ENCODE data around the gene PPP3CA. TPM values are rescaled to one million over a fixed set of nuclear protein-coding genes. Genes with fewer than 3 reads are reported as not detected.

Gene PPP3CA
- total RNA-seq, 1 experiment from 2014 or later, result 33.8 TPM

GRCh38 chr4:101217353-101218031 is 129.8 kb downstream of the PPP3CA start:
- peaks cover 8% of the 10 kb centered on the region for H3K4me1 Mint-ChIP-seq (ENCODE audit: low read depth, unreplicated experiment)
- H3K4me3 ChIP-seq (ENCODE audit: low read depth, low read length), result no peak overlapping the region
- no peaks in the 10 kb centered on the region for H3K9me3 ChIP-seq
- ChIA-PET POLR2A (no interaction called here), CTCF (no interaction called here)
- BruUV-seq (replicated peaks), result no TSS peak
- no peaks in the 10 kb centered on the region for H3K36me3 ChIP-seq (ENCODE audit: control insufficient read depth, insufficient read depth, low read length)
- TF ChIP-seq CTCF (IDR thresholded peaks at IDR 0.05; ENCODE audit: insufficient read depth in 1 of 2, low read depth in 1 of 2, low read length in 1 of 2, severe bottlenecking in 1 of 2, unreplicated experiment in 1 of 2), result no peak
- H3K4me1 ChIP-seq, result no peaks in the 10 kb centered on the region
- DNase-seq, result no peak
- H3K27me3 Mint-ChIP-seq (ENCODE audit: insufficient read depth, unreplicated experiment), result no peaks in the 10 kb centered on the region
- H3K36me3 Mint-ChIP-seq (ENCODE audit: insufficient read depth, unreplicated experiment), result no peaks in the 10 kb centered on the region
- no peak overlapping the region for H3K4me3 Mint-ChIP-seq (ENCODE audit: unreplicated experiment)
- H3K9me3 Mint-ChIP-seq (ENCODE audit: unreplicated experiment), result no peaks in the 10 kb centered on the region
- H3K27ac Mint-ChIP-seq (ENCODE audit: unreplicated experiment), result no peak overlapping the region
- intact Hi-C loops (cut with micrococcal nuclease; ENCODE audit: unreplicated experiment), result no loop called here
- no peaks in the 10 kb centered on the region for H3K27me3 ChIP-seq (replicated peaks; ENCODE audit: control insufficient read depth, insufficient read depth, low read length)

- no peak overlapping the region for H3K27ac Mint-ChIP-seq (ENCODE audit: unreplicated experiment)
- intact Hi-C loops (cut with micrococcal nuclease; ENCODE audit: unreplicated experiment), result no loop called here
- no peaks in the 10 kb centered on the region for H3K9me3 Mint-ChIP-seq (ENCODE audit: unreplicated experiment)
- TF ChIP-seq CTCF (IDR thresholded peaks at IDR 0.05; ENCODE audit: insufficient read depth in 1 of 2, low read depth in 1 of 2, low read length in 1 of 2, severe bottlenecking in 1 of 2, unreplicated experiment in 1 of 2), result no peak
- Histone ChIP-seq H3K4me1 (peaks cover 3% of the 10 kb centered on the region; the same call in 1 of the 2 replicates), H3K9me3 (no peaks in the 10 kb centered on the region), H3K27me3 (replicated peaks; ENCODE audit: control insufficient read depth, insufficient read depth, low read length) (no peaks in the 10 kb centered on the region), H3K4me3 (ENCODE audit: low read depth, low read length) (no peak overlapping the region), H3K36me3 (ENCODE audit: control insufficient read depth, insufficient read depth, low read length) (no peaks in the 10 kb centered on the region)
- no TSS peak for BruUV-seq (replicated peaks)
- DNase-seq, result no peak
- POLR2A ChIA-PET, result no interaction called here
- H3K27me3 Mint-ChIP-seq (ENCODE audit: insufficient read depth, unreplicated experiment), result no peaks in the 10 kb centered on the region
- CTCF ChIA-PET, result no interaction called here
- H3K4me3 Mint-ChIP-seq (ENCODE audit: unreplicated experiment), result no peak overlapping the region
- H3K36me3 Mint-ChIP-seq (ENCODE audit: insufficient read depth, unreplicated experiment), result no peaks in the 10 kb centered on the region
- H3K4me1 Mint-ChIP-seq (ENCODE audit: low read depth, unreplicated experiment), result no peaks in the 10 kb centered on the region
Measured at GRCh38 chr4:101211146-101211553, 136.2 kb downstream of the PPP3CA start.

- Histone ChIP-seq H3K4me1 (peaks cover 3% of the 10 kb centered on the region; the same call in 1 of the 2 replicates), H3K36me3 (ENCODE audit: control insufficient read depth, insufficient read depth, low read length) (no peaks in the 10 kb centered on the region), H3K9me3 (no peaks in the 10 kb centered on the region), H3K4me3 (ENCODE audit: low read depth, low read length) (no peak overlapping the region), H3K27me3 (replicated peaks; ENCODE audit: control insufficient read depth, insufficient read depth, low read length) (no peaks in the 10 kb centered on the region)
- H3K27me3 Mint-ChIP-seq (ENCODE audit: insufficient read depth, unreplicated experiment), result no peaks in the 10 kb centered on the region
- no peak overlapping the region for H3K4me3 Mint-ChIP-seq (ENCODE audit: unreplicated experiment)
- ChIA-PET CTCF (no interaction called here), POLR2A (no interaction called here)
- no peaks in the 10 kb centered on the region for H3K9me3 Mint-ChIP-seq (ENCODE audit: unreplicated experiment)
- H3K27ac Mint-ChIP-seq (ENCODE audit: unreplicated experiment), result no peak overlapping the region
- no peak for TF ChIP-seq CTCF (IDR thresholded peaks at IDR 0.05; ENCODE audit: insufficient read depth in 1 of 2, low read depth in 1 of 2, low read length in 1 of 2, severe bottlenecking in 1 of 2, unreplicated experiment in 1 of 2)
- no peak for DNase-seq
- intact Hi-C loops (cut with micrococcal nuclease; ENCODE audit: unreplicated experiment), result no loop called here
- BruUV-seq (replicated peaks), result no TSS peak
- H3K4me1 Mint-ChIP-seq (ENCODE audit: low read depth, unreplicated experiment), result no peaks in the 10 kb centered on the region
- no peaks in the 10 kb centered on the region for H3K36me3 Mint-ChIP-seq (ENCODE audit: insufficient read depth, unreplicated experiment)
Measured at GRCh38 chr4:101210331-101210730, 137.0 kb downstream of the PPP3CA start.
